Stimulated activated CD4-positive, alpha-beta T cell treated with anti-CD3 and anti-CD28 coated beads, Interleukin-15, amount 100 ng/mL, for 48 hours (primary cell): ENCODE data around the gene ZNF862.

ENCODE experiments used
- DNase-seq, 2 donors: peaks; one replicate each; pipeline ENCODE4 v3.0.0-alpha.2; 2020; ENCODE audit warnings: low read depth in 2 of 2

Gene ZNF862

DNA sequence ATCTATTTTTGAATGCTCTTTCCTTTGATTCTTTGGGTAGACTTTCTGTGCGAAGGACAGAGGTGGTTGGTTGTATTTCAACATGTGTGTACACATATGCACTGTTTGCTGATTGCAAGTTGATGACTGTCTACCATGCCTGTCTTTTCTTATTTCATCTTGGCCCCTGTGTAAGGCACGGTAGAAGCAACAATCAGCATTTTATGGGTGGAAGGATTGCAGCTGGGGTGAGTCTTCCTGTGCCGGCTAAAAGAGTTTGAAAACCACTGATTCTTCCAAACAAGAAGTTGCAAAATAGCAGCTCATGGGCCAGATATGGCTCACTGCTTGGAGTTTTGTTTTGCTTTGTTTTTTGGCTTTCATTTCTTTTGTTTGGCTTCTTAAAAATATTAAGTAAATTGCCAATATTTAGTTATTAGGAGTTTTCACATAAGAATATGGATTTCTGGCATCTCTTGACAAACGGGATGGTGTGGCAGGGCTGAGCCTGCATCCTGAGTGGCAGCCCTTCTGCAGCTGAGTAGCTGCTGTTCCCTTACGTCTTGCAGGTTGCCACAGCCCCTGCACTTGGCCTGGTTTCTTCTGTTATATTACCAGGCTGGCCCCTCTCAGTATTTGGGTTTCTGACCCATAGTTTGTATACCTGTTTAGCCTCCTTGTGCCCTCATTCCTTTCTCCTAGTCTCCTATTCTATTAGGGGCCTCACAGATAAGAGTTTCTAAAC is 7.2 kb downstream of the ZNF862 start:
- DNase-seq = no peak

DNA sequence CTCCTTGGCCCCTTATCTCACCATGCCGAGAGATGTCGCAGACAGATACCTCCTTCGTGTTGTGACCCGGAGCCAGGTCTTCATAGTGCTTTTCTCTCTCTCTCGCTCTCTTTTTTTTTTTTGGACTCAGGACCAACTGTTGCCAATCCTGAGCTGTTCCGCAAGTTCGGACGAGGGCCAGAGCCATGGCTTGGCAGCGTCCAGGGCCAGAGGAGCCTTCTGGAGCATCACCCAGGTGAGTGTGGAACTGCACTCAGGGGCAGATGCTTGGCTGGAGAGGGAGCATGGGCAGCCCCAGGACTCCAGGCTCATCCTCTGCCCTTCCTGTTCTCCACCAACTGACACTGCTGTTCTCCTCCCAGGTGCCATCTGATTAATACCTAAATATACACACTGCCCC is 7.8 kb downstream of the ZNF862 start:
- DNase-seq = no peak

DNA sequence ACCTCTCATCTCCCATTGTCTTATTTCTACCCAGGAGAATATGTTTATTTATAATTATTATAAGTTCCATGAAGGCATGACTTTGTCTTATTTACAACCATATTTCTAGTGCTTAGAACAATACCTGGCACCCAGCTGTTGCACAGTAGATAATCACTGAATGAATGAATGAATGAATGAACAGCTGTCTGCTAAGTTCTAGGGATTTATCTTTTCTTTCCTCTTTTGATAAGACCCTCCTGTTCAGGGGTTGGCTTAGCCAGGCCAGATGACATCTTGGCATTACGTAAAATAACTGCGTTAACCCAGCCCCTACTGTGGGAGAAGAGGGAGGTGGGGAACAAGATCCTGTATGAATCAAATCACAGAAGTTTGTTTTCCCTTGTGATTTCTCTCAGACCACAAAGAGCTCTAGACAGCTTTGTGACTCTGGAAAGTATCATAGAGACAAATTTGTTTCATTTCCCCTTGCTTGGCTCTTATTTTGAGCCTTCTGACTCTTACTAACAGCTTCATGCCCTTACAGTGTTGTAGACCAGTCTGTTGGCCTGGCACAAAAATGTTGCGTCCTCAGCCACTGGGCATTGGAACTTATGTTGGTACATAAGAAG is 8.4 kb downstream of the ZNF862 start:
- no peak for DNase-seq

DNA sequence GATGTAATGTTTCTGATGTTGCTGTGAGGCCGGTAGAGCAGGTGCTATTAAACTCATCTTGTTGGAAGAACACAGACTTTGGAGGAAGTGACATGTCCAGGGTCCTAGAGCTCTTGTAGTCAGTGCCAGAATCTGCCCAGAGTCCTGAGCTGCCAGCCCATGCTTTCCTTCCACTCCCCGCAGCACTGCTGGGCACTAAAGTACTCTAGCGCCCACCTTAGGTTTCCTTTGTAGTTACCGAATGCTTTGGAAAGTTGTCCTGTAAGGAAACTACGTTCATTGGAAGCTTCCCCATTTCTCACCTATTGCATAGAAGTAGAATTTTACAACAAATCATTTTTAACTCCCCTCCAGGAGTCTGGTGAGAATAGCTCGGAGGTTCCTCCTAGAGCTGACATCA is 11.0 kb downstream of the ZNF862 start:
- no peak for DNase-seq

DNA sequence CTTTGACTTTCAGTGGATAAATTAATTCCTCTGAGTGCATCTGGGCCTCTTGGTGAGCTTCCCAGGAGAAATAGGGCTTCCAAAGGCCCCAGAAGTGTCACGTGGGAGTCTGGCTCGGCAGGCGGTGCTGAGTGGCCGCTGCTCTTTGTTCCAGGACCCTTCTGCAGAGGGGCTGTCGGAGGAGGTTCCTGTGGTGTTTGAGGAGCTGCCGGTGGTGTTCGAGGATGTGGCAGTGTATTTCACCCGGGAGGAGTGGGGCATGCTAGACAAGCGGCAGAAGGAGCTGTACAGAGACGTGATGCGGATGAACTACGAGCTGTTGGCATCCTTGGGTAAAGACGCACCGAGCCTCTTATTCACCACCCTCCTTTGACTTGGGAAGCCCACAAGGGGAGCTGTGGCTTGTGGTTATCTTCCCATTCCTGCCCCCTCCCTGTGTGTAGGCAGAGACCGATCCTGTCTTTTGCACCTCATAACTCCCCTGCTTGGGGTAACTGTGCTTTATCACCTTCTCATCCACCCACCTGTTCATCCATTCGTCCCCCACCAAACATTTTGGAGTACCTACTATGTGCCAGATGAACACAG is 11.9 kb downstream of the ZNF862 start:
- no peak for DNase-seq

DNA sequence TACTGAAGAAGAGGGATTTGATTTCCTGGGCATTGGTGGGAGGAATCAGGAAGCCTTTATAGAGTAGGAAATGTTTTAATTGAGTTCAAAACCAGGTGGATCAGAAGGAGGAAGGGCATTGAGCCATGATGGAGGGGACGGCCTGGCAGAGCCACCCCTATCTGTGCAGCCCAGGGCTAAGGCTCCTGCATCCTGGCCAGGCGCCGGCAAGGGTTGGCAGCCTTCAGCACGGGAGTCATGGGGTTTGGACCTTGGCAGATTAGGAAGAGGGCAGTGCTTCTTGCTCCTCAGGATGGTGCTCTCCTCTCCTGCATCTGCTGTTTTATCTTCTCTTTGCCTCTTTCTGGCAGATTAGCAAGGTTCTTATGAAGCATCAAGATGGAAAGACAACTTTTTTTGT is 12.5 kb downstream of the ZNF862 start:
- no peak for DNase-seq

DNA sequence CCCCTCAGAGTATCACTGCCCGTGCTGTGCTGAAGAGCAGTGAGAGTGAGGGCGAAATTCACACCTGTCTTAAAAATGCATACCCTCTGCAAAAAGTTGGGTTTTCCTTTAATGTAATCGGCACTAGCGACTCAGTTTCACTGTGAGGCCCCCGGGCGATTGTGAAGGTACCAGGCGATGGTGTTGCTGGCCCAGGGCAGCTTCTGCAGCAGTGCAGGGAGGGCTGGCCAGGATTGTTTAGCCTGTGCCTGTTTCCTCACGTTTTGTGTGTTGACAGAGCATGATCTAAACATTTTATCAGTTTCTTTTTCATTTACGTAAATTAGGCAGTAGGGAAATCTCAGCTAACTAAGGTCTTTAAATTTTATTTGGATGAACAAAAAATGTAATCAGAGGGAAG is 13.3 kb downstream of the ZNF862 start:
- DNase-seq = no peak

DNA sequence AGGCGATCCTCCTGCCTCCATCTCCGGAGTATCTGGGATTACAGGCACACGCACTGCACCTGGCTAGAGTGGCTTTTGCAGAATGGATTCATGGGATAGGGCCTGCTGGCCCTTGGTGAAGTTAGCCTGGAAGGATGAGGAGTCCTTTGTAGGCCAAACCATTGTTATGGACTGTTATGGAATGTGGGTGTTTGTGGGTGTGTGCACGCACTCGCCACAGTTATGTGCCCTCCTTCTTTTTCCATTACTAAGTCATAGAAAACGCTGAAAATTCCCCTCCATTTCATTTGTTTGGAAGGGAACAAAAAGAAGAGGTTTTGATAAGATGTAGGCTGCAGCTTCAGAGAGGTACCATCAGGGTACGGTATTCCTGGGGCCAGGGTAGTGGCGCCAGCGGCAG is 15.0 kb downstream of the ZNF862 start:
- DNase-seq = no peak

DNA sequence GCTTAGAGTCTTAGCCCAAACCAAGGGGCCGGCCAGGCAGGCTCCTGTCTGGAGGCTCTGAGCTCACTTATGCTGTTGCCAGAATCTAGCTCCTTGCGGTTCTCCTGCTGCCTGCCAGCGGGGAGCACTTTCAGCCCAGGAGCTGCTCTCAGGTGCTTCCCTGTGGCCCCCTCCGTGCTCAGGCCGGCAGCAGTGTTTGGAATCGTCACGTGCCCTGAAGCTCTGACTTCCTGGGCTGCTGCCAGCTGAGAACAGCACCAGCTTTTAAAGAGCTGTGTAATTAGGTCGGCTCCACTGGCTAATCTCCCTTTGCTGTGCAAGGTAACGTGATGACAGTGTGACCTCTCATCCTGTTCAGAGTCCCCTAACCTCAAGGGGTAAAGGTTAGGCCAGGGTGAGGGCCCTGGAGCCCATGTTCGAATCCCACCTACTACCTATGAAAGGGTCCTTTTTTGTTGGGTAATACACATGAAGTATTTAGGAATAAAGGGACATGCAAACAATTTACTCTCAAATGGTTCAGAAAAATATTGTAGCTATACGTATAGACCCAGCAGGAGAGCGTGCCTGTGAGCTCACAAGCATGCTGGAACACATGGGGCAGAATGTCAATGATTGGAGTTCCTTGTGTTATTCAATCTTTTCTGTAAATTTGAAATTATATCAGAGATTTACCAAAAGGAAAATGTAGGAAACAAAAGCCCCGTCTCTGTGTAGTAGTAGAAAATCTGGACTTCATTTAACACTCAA is 16.6 kb downstream of the ZNF862 start:
- DNase-seq = no peak

DNA sequence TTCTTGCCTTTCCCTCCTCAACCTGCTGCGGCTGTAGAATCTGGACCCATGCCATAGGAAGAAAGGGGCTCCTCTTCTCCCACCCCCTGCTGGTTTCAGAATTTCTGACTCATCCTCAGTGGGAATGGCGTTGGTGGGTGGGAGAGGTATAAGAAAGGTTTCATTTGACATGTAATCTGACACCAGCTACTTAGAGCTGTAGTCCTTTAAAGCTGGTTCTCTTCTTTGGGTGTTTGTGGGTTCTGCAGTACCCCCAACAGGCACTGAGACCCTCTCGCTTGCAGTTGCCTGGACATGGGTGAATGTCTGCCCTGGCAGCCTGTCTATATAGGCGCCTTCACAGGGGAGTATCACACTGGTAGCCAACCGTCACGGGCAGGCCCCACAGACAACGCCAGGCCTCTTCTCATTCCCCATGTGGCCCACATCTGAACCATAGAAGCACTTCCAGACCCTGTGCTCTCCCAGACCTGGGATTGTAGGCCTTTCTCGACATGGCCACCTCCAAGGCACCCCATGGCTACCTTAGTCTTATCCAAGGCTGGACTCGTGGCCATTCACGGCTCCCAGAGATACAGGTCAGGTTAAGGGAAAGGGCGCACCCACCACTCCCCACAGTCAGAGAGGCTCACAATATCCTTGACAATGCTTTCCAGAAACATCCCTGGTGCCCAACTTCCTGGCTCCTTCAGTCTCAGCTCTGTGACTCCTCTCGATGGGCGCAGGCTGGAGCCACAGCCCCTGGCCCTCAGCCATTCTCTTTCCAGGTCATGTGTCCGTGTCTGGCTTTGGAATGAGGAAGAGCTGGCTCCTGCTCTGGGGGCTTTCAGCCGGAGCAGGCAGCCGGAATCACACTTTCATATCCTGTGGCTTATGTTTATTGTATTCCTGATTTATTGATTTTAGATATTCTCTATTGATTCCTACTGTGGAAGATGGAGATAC is 17.5 kb downstream of the ZNF862 start:
- DNase-seq = no peak

DNA sequence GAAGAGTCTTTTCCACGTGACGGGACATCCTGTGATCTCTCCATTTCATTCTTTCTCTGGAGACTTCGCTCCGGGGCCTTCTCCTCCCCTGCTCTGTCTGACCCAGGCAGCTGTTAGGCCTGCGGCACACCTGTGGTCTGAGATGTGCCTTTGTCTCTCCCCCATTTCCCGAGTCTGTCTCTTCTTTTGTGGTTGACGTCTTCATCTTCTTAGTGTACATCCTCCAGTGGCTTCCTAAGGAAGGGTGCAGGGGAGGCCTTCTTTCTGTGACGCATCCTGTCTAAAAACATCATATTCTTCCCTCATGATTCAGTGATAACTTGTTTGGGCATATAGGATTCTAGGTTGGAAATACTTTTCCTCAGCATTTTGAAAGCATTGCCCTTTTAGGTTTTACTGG is 18.4 kb downstream of the ZNF862 start:
- no peak for DNase-seq

DNA sequence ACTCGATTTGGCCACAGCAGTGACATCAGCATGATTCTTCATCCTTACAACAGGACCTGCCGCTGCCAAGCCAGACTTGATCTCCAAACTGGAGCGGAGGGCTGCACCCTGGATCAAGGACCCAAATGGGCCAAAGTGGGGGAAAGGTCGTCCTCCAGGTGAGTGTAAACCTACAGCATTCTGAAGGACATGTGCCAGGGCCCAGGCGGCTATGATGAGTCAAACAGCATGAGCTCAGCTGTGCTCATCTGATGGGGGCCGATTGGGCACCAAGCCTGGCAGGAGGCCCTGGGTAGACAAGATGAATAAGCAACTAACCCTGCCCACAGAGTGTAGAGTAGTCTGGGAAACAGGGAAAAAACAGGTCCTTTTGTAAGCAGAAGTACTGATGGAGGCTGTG is 21.2 kb downstream of the ZNF862 start:
- DNase-seq = no peak

DNA sequence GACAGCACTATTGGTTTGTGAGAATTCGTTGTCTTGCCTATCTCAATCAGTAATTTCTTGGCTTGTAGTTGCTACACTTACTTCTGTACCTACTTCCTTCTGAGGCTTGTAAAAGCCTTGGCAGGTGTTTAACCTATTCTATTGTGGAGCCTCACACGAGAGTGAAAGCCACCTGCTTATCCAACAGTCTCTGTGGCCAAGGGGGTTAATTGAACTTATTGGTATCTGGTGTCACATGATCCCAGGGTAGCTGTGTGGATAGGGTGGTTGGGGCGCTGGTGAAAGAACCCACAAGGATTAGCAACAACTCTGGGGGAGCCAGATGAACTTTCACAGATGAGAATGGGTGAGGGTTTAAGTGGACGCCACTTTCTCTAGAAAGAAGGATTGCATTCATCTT is 21.7 kb downstream of the ZNF862 start:
- DNase-seq = no peak

DNA sequence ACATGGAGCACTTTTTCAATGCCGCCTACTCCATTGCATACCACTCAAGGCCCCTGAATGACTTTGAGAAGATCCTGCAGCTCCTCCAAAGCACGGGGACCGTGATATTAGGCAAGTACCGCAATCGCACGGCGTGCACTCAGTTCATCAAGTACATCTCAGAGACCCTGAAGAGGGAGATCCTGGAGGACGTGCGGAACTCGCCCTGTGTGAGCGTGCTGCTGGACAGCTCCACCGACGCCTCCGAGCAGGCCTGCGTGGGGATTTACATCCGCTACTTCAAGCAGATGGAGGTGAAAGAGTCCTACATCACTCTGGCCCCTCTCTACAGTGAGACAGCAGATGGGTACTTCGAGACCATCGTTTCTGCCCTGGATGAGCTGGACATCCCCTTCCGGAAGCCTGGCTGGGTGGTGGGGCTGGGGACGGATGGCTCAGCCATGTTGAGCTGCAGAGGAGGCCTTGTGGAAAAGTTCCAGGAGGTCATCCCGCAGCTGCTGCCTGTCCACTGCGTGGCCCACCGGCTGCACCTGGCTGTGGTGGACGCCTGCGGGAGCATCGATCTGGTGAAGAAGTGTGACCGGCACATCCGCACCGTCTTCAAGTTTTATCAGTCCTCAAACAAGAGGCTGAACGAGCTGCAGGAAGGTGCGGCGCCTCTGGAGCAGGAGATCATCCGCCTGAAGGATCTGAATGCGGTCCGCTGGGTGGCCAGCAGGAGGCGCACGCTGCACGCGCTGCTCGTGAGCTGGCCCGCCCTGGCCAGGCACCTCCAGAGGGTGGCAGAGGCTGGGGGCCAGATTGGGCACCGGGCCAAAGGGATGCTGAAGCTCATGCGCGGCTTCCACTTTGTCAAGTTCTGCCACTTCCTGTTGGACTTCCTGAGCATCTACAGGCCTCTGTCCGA is 22.9 kb downstream of the ZNF862 start:
- DNase-seq = no peak

DNA sequence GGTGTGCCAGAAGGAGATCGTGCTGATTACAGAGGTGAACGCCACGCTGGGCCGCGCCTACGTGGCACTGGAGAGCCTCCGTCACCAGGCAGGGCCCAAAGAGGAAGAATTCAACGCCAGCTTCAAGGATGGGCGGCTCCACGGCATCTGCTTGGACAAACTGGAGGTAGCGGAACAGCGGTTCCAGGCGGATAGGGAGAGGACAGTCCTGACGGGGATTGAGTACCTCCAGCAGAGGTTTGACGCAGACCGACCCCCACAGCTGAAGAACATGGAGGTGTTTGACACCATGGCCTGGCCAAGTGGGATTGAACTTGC is 23.5 kb downstream of the ZNF862 start:
- no peak for DNase-seq

DNA sequence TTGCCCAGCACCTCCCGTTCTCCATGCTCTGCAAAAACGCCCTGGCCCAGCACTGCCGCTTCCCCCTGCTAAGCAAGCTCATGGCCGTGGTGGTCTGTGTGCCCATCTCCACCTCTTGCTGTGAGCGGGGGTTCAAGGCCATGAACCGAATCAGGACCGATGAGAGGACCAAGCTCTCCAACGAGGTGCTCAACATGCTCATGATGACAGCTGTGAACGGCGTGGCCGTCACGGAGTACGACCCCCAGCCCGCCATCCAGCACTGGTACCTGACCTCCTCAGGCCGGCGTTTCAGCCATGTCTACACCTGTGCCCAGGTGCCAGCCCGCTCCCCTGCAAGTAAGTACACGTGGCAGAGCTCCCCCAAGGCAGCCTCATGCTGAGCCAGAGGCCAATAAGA is 24.0 kb downstream of the ZNF862 start:
- no peak for DNase-seq

DNA sequence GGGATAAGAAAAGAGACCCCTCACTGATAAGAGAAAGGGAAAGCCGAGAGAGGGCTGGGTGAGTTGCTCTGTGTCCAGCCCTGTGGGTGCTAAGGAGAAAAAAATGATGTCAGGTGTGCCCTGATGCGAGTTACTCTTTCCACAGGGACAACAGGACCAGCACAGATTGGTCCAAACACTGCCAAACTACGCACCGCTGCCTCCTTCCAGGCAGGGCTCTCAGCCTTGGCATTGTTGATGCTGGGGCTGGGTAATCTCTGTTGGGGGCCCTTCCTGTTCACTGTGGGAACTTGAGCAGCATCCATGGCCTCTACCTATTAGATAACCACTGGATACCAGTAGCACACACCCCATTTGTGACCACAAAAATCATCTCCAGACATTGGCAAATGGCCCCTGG is 25.3 kb downstream of the ZNF862 start:
- no peak for DNase-seq

DNA sequence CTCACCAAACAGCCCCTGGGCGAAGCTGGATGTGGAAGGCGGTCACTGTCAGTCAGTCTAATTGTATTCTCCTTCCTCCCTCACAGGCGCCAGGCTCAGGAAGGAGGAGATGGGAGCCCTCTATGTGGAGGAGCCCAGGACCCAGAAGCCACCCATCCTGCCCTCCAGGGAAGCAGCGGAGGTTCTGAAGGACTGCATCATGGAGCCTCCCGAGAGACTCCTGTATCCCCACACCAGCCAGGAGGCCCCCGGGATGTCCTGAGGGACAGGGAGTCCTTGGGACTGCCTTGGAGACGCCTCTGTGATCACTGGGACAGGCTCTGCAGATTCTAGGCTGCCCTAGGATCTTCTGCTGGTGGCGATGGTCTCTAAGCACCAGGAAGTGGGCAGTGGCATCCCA is 25.8 kb downstream of the ZNF862 start:
- no peak for DNase-seq

DNA sequence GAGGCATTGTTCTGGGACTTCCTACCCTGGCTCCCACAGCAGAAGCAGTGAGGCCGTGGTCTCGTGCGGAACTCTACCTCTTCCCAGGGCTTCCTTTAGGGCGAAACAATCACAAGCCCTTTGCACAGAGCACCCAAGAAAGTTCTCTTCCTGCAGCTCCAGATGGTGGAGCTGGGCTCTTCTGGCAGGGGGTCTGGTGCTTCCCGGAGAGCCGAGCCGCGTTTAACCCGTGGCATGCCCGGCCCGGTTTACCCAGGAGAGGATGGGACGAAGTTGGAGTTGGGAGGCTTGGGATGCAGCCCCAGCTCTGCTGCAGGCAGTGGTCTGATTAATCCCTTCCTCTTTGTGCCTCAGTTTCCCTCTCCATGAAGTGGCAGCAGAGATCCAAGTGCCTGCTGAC is 26.6 kb downstream of the ZNF862 start:
- DNase-seq = no peak

DNA sequence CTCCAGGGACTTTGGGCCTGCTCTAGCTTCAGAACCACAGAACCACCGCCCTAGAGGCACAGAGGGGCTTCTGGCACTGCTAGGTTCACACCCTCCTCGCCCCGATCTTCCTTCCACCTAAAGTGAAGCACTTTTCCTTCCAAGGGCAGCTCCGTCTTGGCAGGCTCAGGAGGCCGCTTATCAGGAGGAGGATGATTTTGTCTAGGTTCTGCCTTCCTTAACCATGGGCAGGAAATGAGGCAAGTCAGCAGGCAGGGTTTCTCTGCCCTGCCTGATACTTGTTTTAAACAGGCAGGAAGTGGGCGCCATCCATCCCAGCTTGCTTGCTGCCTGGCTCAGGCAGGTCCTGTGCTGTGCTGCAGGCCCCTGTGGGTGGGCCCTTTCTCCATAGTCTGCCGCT is 27.3 kb downstream of the ZNF862 start:
- DNase-seq = no peak
